Activated T-helper 1 cell treated with Interleukin-2 at 50 U/mL for 16 hours (primary cell): ENCODE data around the gene NCAM1.

Experiments
- DNase-seq: peaks from one replicate; pipeline ENCODE4 v3.0.0-alpha.2; 2020; ENCODE audit warnings: low read depth

Gene NCAM1

GRCh38 chr11:113202431-113202830 is 241.2 kb downstream of the NCAM1 start:
- DNase-seq: no peak

GRCh38 chr11:113203141-113203753 is 242.0 kb downstream of the NCAM1 start:
- DNase-seq: no peak

- DNase-seq: no peak
These were observed 243.1 kb downstream of the NCAM1 start for GRCh38 chr11:113204280-113204679.

- no peak for DNase-seq
These were observed 252.3 kb downstream of the NCAM1 start for GRCh38 chr11:113213549-113213948.

DNA sequence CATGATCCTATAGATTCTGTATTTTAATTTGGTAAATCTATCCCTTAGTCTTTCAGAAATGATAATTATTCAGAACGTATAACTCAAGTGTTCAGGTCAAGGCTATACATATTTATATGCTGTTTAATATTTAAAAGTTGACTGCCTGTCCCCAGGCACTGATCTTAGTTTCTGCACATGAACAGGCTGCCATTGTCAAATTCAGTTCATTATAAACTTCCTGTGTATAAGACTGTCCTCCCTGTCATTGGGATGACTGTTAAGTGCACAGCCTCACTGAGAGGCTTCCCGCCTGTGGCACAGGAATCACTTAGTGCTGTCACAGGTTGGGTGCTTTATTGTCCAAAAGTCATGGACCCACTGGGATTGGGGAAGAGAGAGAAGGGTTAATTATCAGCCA is 261.0 kb downstream of the NCAM1 start:
- no peak for DNase-seq

DNA sequence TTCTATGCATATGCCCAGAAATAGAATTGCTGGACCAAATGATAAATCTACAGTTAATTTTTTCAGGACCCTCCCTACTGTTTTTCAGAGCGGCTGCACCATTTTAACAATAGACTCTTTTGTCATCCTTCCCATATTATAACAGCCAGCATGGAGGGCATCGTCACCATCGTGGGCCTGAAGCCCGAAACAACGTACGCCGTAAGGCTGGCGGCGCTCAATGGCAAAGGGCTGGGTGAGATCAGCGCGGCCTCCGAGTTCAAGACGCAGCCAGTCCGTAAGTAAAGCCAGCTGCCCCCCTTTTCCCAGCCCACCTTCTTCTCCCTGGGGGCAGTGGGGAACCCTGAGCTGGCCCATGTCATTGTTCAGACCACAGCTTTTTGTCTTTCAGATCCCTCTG is 273.7 kb downstream of the NCAM1 start:
- no peak for DNase-seq

- DNase-seq: no peak
These were observed 276.0 kb downstream of the NCAM1 start for GRCh38 chr11:113237261-113237660.

GRCh38 chr11:113238721-113239120 is 277.5 kb downstream of the NCAM1 start:
- no peak for DNase-seq

DNA sequence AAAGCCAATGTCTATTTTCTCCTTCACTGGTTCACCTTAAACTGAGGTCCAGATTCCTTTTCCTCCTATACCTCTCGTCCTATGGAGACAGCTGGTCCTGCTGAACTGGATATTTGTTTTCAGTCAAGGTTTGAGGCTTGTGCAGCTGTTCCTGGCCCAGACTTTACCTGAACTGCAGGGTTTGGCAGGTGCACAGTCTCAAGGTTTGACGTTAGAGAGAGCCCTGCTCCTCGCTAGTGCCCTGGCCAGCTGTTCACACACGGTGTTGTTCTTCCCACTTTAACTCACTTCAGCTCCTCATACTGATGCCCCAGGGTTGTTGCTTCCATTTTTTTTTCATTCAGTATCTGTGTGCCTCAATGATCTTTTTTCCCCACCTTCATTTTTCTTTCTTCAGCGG is 279.2 kb downstream of the NCAM1 start:
- DNase-seq: no peak

DNA sequence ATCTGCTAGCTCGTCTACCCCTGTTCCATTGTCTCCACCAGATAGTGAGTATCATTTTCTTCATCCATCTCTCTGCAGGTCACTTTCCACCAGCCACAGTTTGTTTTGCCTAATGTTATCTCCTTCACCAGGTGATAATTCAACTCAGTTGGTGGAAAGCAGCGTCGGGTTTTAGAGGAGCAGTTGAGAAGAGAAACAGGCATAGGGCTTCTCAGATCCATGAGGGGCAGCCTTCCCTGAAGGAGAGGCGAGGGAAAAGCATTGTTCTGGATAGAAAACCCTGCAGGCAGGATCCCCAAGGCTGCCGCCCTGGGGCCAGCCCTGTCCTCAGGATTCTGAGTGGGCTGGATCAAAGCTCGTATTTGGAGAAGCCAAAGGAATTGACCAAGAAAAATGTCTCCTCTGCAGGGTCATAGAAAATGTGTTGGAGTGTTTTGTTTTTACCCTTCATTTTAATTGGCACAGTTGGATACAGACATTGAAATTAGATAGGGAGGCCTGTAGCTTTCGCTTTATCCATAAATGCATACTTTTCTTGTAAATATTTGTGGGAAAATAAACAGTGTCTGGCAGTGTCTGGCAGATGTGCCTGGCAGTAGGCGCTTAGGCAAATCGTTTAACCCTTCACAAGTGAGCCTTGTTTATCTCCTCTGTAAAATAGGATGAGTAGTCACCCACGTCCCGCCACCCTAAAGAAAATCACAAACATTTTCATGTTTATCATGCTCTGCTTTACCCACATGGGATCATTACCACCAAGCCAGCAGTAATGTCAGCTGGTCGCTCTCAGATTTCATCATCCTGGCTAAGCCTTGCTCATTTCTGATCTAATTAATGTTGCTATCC is 279.8 kb downstream of the NCAM1 start:
- DNase-seq: no peak

GRCh38 chr11:113241636-113242054 is 280.4 kb downstream of the NCAM1 start:
- DNase-seq: no peak

DNA sequence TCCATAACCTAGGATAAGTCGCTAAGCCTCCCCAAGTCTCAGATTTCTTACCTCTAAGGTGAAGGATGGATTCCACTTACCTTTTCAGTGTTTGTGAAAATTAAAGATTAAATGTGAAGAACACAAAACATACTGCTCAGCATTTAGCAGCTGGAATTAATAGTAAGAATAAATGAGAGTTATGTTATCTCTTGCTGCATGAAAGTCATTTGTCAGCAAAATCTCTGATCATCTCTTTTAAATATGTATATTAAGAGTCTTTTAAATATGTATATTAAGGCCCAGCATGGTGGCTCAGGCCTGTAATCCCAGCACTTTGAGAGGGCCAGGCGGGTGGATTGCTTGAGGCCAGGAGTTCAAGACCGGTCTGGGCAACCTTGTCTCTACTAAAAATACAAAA is 280.8 kb downstream of the NCAM1 start:
- no peak for DNase-seq

GRCh38 chr11:113242767-113243397 is 281.7 kb downstream of the NCAM1 start:
- no peak for DNase-seq

DNA sequence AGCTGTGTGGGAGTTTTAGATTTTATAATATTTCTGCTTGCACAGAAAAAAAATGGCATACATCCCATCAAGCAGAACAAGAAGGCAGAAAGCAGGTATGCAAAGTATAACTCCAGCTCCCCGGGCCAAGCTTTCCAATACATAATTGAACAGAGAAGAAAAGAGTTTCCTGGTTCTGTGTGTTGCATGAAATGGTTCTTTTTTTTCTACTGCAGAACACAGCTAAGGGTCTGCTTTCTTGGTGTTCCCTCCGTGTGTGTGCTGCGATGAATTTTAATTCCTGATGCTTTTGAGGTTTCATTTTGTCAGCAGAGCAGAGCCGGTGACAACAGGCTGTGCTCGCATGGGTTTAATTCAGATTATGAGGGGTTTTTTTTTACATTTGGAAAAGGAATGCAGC is 282.5 kb downstream of the NCAM1 start:
- no peak for DNase-seq

DNA sequence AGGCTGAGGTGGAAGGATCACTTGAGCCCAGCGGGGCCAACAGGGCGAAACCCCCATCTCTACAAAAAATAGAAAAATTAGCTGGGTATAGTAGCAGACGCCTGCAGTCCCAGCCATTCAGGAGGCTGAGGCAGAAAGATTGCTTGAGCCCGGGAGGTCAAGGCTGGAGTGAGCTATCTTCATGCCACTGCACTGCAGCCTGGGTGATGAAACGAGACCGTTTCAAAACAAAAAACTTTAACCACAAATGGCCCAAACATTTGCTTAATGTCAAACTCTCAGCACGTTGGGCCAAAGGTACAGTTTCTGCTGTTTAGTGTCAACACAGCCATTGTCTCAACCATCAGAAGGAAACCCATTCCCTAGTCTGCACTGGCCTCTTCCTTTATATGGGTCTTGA is 284.0 kb downstream of the NCAM1 start:
- DNase-seq: no peak

GRCh38 chr11:113247221-113247620 is 286.0 kb downstream of the NCAM1 start:
- DNase-seq: no peak

- no peak for DNase-seq
These were observed 286.7 kb downstream of the NCAM1 start for GRCh38 chr11:113247966-113248365.

DNA sequence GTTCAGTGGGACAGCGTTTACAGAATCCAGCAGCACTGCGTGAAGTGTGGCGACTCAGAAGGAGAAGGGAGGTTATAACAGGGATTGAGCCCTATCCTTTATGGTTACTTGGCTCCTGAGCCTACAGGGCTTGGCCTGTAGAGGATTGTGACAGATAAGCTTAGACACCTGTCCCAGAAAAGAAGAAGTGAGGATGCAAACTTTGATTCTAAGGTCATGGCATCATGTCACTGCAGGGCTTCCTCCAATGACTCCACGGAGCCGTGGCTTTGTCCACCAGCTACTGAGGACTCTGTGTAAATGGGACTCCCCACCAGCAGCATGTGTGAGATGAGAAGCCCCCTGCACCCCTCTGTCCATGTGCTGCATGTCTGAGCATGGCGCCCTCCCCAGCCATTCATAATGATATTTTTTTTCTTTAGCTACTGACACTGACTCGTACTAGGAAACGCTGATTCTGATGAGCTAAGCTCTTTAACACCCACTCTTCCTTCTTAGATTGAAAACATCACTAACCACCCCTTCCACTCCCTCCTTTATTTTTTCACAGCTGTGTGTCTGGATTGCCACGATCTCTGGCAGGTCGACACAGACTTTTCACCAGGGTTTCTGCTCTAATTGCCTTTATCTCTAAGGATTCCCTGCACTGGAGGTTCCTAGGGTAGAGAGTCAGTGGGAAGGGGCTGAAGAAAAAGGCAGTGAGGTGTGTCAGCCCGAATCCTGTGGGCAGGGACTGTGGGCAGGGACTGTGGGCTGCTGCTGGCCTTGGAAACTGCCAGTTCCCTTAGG is 287.7 kb downstream of the NCAM1 start:
- no peak for DNase-seq

DNA sequence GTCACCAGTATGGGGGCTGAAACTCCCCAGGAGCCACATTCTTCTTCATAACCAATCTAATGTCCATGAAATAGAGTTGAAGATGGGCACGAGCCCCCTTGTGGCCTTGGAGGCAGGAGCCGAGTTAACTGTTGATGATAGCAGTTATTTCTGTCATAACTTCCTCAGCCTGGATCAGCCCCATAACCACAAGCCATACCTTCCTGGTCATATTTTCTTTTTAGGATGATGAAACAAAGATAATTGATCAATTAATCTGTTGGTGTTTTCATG is 288.2 kb downstream of the NCAM1 start:
- DNase-seq: no peak

GRCh38 chr11:113249786-113250185 is 288.6 kb downstream of the NCAM1 start:
- DNase-seq: no peak

GRCh38 chr11:113251281-113251680 is 290.1 kb downstream of the NCAM1 start:
- no peak for DNase-seq

GRCh38 chr11:113253406-113253805 is 292.2 kb downstream of the NCAM1 start:
- DNase-seq: no peak

GRCh38 chr11:113255096-113255495 is 293.9 kb downstream of the NCAM1 start:
- DNase-seq: no peak
